NCI-H345 treated with DMSO at 0.1 percent for 48 hours (cell line): ENCODE measurements around the gene AFMID.
A peak's percentile ranks its signal among the peaks of the same experiment; 100 is the strongest.
"Not testable (repeated sequence)": the region's sequence is repeated elsewhere in the genome, so short reads cannot be mapped to it uniquely, and the experiment has no call there.

Source experiments
- DNase-seq: peaks from one replicate; lab custom pipeline; 2025; ENCODE audit not compliant: unreplicated experiment; lab: John Stamatoyannopoulos, UW

AFMID gene, protein sequence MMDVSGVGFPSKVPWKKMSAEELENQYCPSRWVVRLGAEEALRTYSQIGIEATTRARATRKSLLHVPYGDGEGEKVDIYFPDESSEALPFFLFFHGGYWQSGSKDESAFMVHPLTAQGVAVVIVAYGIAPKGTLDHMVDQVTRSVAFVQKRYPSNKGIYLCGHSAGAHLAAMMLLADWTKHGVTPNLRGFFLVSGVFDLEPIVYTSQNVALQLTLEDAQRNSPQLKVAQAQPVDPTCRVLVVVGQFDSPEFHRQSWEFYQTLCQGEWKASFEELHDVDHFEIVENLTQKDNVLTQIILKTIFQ

DNA sequence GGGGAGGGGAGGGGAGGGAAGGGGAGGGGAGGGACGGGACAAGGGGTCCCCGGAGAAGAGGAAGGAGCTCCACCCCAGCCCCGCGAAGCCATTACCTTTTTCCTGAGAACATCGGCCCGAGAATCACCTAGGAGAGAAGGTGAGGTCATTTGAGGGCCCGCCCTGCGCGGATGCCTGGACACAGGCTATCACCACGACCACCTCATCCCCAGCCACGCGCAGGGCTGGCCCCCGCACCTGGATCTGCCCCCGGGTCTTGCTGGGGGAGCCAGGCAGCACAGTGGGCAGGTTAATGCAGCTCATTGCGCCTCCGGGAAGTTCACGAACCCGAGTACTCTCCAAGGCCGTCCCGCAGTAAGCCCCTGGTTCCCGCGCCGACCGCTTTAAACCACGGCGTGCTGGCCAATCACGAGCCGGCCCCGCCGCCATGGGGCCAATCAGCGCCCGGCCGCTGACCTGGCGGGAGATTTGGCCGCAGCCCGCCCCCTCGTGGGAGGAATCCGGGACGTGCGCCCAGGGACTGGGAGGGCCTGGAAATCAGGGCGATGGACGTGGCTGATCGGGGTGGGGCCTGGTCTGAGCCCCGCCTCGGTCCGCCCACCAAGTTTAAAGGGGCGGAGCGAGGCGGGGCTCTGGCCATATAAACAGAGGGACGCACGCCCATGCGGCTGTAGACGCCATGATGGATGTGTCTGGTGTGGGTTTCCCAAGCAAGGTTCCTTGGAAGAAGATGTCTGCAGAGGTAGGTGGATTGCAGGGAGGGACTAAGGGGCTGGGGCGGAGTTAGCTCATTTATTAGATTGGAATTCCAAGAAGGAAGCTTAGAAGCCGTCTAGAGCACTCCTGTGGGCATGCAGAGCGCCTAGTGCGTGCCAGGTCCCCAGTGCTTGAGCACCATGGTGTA, at the start of gene AFMID, which contains the start of gene TK1:
TSS of gene AFMID (plus strand) at position 671 of the 904 bp plus-strand sequence. CDS start at position 680, 9 bp downstream.
TSS of gene TK1 (minus strand) at position 361 of the 904 bp plus-strand sequence. CDS start at position 303, 58 bp downstream.
- peak; percentile 98 for DNase-seq

DNA sequence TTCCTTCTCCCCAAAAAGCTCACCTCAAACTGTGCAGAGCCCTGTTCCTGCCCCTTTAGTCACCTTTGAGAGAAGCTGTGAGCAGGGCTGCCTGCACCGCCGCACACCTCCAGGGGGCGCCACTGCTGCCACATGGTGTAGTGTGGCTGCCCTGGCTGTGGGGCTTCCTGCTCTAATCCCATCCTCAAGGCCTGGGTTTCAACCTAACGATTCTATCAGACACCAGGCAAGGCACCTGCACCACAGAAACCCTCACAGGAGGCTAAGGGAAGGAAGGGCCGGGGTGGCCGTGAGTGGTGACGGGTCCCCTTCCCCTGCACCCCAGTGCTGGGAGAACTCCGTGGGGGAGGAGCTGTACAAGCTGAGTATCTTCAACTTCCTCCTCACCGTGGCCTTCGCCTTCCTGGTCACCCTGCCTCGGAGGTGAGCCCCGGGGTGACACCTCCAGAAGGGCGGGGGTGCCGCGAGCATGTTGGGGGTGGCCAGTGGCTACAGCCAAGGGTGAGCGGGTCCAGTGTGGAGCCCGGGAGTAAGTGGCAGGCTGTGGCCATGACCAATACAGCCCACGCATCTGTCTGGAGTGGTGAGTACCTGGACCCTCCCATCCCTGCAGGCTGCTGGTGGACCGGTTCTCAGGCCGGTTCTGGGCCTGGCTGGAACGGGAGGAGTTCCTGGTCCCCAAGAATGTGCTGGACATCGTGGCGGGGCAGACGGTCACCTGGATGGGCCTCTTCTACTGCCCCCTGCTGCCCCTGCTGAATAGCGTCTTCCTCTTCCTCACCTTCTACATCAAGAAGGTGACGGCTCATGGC, 49.6 kb upstream of the AFMID start:
- DNase-seq = no peak

DNA sequence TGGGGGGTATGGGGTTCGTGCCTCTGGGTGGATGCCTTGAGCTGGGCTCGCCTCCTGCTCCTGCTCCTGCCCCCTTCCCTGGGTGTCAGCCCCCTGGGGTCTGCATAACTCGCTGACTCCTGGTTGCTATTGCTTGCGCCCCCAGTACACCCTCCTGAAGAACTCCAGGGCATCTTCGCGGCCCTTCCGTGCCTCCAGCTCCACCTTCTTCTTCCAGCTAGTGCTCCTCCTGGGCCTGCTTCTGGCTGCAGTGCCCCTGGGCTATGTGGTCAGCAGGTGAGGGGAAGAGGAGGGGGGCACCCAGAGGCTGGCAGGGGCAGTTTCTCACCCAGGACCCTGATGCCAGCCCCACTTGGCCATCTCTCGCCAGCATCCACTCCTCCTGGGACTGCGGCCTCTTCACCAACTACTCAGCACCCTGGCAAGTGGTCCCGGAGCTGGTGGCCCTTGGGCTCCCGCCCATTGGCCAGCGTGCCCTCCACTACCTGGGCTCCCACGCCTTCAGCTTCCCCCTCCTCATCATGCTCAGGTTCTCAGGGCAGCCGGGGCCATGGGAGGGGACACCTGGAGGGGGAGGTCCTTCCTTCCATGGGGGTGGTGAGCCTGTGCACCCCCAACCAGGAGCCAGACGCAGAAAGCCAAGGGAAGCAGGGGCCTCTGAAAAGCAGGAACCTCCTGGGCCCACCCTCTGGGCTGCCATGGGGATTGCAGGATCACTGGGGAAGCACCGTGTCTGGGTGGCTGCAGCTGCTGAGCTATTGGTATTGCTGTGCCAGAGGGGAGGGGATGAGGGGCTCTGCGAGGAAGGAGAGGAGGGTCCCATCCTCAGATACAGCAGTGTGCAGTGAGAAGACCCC, 48.7 kb upstream of the AFMID start:
- no peak for DNase-seq

- not testable (repeated sequence) for DNase-seq
Observed at GRCh38 chr17:78139861-78140168, 47.3 kb upstream of the AFMID start.

- DNase-seq = peak; percentile 71
Observed at GRCh38 chr17:78140169-78141051, 46.8 kb upstream of the AFMID start.

DNA sequence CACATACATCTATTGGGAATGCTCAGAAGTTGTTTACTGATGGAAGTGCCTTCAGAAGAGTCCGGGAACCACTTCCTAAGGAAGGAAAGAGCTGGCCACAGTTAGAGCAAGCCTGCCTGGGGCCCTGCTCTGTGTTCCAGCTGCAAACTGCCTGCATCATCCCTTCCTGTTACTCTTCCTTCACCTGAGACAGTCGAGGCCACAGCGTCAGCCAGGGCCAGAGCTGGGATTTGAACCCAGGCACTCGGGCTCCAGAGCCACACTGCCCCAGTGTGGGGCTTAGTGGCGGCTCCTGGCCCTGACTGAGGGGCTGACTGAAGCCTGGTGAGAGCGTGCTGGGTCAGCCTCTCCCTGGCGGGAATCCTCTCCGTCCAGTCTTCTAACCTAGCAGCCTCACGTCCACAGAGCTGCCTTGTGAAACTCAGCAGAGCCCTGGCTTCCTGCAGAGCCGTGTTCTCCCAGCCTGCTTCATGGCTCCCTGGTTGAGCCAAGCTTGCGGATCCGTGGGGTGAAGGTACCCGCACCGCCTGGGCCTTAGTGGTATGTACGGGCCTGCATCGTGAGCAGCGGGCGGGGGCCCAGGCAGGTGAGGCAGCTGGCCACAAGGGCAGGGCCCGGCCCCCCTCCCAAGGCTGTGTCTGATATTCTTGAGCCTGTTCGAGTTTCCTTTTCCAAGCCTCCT, 45.6 kb upstream of the AFMID start:
- DNase-seq = no peak

DNA sequence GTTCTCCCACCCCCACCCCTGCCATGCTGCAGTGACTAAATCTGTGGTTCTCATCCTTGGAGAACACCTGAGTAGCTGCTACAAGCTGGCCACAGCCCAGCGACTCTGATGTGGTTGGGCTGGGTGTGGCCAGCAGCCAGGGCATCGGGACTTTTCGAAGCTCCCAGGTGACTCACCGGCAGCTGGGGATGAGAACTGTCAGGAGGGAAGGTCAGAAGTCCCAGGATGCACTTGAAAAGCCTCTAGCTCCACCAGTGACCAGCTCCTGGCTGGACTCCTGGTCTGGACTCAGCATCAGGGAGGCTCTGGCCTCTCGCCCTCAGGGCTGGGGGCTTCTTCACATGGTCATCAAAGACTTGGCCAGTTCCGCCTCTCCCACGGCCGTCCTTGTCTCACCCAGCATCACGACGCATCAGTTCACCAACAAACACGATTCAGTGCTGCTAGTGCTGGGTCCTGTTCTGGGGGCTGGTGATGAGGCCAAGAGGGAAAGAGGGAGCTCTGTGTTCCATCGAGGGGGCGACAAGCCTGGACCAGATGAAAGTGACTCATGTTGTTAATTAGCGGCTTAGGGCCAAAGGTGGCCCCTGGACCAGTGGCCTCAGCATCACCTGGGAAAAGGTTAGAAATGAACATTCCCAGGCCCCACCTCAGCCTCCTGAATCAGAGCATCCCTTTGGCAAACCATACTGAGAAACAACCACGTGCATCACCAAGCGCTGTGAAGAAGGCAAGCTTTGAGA, 44.9 kb upstream of the AFMID start:
- no peak for DNase-seq

- DNase-seq = no peak
Observed at GRCh38 chr17:78143214-78144146, 43.7 kb upstream of the AFMID start.

DNA sequence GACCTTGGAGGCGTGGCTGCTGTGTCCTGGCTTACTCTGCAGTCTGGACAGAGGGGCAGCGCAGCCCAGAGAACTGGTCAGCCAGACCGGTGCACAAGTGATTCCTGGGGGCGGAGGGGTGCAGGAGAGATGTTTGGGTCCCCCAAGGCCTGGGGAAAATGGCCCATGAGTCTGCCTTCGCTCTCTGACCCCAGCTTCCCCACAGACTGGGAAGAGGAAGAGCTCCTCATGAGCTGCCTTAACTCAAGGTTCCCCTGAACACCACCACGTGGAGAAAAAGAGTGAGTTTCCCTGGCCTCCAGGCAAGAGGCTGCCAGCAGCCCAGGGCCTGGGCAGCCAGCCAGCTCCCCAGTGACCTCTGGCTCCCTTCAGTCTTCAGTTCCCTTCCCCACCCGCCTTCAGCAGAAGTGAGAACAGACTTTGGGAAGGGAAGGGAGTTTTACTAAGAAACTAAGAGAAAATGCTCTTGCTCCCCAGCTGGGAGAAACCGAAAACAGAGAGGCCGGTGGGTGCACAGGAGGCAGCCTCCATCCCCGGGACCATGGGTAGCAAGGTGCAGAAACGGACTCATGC, 42.9 kb upstream of the AFMID start:
- no peak for DNase-seq

DNA sequence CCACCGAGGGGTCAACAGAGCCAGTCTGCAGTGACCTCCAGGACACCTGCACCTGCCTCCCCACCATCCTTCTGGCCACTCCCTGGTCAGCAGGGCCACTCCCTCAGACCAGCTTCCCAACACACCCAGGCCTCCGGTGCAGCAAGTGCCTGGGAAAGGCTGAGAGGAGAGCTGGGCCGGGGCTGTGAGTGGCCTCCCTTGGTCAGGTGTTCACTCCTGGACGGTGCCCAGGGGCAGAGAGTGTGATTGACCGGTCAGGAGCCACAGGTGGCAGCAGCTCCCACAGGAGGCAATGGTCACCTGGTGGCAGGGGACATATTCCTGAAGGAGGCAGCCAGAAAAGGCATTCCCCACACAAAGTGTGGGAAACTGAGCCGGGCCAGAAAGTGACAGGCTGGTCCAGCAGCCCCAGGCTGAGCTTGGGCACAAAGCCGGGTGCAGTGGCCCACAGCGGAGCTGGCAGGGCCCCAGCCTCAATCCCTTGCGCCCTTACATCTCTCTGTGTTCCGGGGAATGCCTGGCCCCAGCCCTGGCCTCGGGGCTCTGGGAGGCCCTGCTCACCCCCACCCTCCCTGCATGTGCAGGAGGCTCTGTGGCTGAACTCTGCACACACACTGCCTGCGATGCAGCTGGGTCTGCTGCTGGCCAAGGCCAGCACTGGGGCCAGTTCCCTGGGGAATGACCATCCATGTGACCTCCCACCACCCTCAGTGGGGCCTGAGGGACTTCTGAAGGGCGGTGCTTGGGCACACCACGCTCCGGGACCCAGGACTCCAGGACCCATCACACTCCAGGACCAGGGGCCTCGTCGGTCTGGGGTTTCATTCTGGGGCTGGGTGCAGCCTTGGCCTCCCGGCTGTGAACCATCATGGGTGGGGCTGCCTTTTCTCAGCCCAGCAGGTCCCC, 42.2 kb upstream of the AFMID start:
- DNase-seq = no peak

DNA sequence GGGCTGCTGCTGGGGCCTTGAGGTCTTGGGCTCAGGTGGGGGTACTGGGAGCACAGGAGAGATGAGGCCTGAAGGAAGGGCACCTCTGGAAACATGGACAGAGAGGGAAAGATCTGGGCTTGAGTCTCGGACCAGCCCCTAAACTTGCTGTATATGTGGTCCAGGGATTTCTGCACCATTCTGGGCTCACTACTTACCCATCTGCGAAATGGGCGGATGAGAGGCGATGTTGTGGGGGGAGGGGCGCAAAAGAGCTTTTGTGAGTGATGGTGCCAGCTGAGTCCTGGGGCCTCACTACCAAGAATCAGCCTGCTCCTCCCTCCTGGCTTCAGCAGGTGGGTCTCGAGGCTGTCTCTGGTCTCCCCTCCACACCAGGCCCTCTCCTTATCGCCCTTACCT, 40.7 kb upstream of the AFMID start:
- DNase-seq = no peak

GRCh38 chr17:78146881-78147280, 40.3 kb upstream of the AFMID start:
- DNase-seq = no peak

DNA sequence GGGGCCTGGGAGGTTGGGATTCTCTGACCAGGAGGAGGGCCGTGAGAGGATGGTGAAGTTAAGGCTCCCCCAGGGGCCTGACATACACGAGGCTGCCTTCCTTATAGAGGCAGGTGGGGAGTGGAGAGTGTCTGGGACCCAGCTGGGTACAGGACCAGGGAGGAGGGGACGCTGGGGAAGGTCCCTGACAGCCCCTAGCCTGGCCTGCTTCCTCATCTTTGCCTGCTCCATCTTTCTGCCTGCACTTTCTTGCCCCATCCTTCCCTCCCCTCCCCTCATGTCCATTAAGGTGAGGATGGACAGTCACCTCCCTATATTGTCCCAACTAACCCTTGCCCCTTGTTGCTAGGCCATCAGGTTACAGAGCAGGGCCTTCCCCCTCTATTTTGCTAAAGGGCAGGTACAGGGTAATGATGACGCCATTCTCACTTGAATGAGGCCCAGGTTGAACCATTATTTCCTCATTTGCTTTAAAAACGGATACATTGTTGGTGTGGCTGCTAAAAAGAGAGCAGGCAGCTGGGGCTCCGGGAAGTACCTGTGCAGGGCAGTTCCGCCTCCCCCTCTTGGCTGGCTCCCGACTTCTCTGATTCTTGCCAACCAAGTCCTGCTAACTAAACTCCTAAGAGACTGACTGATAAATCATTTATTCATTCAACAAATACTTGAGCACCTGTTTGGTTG, 39.7 kb upstream of the AFMID start:
- no peak for DNase-seq

- DNase-seq = no peak
Observed at GRCh38 chr17:78148286-78149016, 38.7 kb upstream of the AFMID start.
